HG02852 (cell line): ENCODE results near the gene RBM18.

ENCODE experiments used
- ATAC-seq: cut with Tn5 transposase; IDR thresholded peaks from one replicate; pipeline ENCODE4 v1.9.1; 2021; ENCODE audit warnings: mild to moderate bottlenecking, moderate library complexity; ENCODE audit not compliant: unreplicated experiment

Gene RBM18

GRCh38 chr9:122206118-122207046 is 58.3 kb downstream of the RBM18 start:
- ATAC-seq: no peak

GRCh38 chr9:122205176-122205575 is 59.5 kb downstream of the RBM18 start:
- ATAC-seq: no peak

- ATAC-seq: no peak
Observed at GRCh38 chr9:122204491-122204890, 60.1 kb downstream of the RBM18 start.

- no peak for ATAC-seq
Observed at GRCh38 chr9:122204055-122204454, 60.6 kb downstream of the RBM18 start.

GRCh38 chr9:122202111-122202510 is 62.5 kb downstream of the RBM18 start:
- ATAC-seq: no peak

GRCh38 chr9:122201641-122202040 is 63.0 kb downstream of the RBM18 start:
- no peak for ATAC-seq

- no peak for ATAC-seq
Observed at GRCh38 chr9:122200960-122201595, 63.6 kb downstream of the RBM18 start.

GRCh38 chr9:122197882-122198281 is 66.8 kb downstream of the RBM18 start:
- no peak for ATAC-seq

- ATAC-seq: no peak
Observed at GRCh38 chr9:122197426-122197825, 67.2 kb downstream of the RBM18 start.

- no peak for ATAC-seq
Observed at GRCh38 chr9:122195875-122196274, 68.8 kb downstream of the RBM18 start.

GRCh38 chr9:122193651-122194050 is 71.0 kb downstream of the RBM18 start:
- ATAC-seq: no peak

GRCh38 chr9:122192914-122193525 is 71.6 kb downstream of the RBM18 start:
- no peak for ATAC-seq

GRCh38 chr9:122192261-122192875 is 72.3 kb downstream of the RBM18 start:
- no peak for ATAC-seq

GRCh38 chr9:122191584-122191983 is 73.1 kb downstream of the RBM18 start:
- no peak for ATAC-seq

GRCh38 chr9:122190597-122191381 is 73.9 kb downstream of the RBM18 start:
- no peak for ATAC-seq

- ATAC-seq: no peak
Observed at GRCh38 chr9:122188369-122188768, 76.3 kb downstream of the RBM18 start.
